ENCODE measurements around the gene DAAM1.

DAAM1 gene

DNA sequence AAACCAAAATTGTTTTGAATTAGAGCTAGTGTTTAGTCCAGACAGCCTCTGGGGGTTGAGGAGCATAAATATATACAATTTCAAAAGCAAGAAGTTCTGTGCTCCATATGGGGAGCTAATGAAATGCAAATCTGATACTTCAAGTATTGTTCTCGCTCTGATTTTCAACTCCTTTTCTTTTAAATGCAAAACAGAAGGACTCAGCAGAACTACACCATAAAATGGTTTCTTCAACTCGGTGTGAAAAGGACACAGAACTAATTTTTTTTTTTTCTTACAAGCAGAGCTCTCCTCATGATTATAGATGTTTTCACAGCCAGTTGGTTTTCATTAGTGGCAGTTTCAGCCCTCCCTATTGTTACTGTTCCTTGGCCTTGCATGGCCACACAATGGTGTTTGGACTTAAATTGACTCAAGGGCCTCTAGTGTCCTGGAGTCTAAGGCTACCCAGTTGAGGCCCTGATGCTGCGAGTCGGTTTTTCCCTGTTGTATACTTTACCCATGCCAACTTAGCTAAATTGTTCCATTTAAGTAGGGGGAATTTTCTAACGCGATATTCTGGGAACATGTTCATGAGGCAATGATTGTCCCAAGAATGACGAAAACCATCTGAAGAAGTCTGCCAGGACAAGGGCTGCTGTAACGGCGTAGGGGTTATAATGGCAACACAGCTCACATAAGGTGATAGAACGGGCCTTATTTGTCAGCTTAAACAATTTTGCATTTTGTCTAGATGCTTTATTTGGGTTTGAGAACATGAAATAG, 156.4 kb downstream of the DAAM1 start:
- DNase-seq = no peak

DNA sequence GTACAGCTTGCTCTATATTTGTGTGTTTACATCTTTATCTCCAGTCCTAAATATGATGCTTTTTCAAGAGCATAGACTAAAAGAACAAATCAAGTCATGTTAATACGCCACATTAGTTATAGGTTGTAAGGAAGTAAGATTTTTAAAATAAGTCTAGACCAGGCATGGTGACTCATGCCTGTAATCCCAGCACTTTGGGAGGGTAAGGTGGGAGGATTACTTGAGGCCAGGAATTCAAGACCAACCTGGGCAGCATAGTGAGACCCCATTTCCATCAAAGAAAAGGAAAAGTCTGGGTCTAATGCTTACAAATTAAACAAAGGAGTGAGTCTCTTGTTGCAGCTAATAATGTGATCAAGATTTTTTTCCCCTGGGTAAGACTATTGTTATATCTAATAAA, 157.9 kb downstream of the DAAM1 start:
- no peak for DNase-seq

DNA sequence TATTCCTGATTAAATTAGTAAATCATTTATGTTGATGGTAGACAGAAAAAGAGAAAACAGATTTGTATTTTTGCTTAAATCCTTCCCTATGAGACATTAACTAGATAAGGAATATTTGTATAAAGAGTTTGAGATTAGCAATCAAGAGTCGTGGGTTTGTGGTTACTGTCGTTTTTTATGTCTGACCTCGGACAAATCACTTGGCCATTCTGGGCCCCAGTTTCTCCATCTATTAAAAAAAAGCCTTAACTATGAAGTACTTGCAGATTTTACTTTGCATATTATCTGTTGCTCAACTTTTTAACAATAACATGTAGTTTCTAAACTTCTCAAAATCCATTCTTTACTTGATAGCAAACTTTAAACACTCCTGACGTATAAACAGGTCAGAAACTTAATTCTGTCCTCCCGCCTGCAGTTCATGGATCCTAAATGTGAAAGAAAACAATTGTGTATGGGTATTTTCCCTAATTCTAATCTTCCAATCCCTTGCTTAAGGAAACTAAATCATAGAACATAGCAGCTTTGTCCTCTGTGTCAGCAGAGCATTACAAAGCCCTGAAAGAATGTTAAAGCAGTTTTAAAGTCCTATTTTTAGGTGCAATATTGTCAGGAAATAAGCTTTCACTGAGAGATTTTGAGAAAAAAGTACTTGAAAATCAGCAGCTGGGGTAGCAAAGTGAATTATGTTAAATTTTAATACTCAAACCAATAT, 158.5 kb downstream of the DAAM1 start:
- DNase-seq = no peak

DNA sequence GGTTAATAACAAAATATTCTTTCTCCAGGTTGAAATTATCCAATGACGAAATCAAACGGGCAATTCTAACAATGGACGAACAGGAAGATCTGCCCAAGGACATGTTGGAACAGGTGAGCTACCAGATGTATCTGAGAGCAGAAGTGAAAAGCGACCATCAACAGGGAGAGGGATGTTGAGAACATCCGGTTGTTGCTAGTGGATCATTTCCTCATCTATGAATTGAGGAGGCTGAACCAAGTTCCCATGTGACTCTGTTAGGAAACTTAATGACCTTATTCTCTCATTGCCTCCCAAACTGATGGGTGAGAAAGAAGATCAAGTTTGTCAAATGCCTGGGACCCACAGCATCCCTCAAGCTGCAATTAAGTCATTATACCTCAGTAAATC, 159.0 kb downstream of the DAAM1 start:
- no peak for DNase-seq

DNA sequence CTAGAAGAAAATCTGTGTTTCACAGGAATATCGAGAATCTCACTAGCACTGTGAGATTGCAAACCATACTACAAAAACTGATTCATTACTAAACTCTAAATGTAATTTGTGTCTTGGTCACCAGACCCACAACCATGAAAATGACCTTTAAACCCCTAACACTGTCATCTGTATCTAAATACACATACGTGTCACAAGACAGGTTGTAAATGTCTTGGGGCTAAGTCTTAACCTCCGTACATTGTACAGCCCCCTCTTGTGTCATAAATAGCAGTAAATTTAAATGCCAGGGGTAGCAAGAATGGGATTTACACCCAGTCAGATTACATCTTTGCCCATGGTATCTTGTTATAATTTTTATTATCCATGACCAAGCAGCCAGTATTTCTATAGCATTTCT, 159.4 kb downstream of the DAAM1 start:
- DNase-seq = no peak

DNA sequence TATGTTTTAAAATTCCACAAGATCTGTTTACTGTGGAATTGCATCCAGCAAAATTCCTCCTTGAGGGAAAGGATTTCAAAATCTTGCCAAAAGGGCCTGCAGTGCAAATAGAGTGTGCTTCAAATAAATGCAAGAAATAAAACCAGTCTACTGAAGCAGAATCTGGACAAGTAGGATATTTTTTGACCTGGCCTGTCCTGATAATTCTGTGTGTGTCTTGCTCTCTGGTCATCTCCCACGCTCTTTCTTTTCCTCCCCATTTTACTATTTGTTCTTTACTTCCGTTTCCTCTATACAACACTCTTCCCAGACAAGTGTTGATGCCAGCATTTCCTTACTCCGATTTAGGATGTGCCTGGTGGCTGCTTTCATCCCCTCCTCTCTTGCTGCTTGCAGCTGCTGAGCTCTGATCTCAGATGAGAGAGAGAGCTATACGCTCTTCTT, 160.8 kb downstream of the DAAM1 start:
- no peak for DNase-seq

DNA sequence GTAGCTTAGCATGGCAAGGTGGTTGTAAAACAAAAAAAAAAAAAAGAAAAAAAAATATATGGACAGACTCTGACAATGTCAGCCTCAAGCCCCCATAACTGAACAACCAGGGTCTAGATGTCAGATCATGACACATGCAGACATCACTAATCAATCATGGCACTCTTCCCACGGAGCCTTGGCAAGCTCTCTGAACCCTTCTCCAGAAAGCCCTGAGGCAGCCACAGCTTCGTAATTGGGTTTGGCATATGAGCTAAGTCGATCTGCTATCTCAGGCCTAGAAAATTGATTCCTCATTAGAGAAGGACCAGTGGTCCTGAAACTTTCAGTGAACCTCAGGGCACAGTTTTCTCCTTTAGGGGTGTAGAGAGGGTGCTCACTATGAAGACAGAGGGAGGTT, 164.5 kb downstream of the DAAM1 start:
- no peak for DNase-seq

DNA sequence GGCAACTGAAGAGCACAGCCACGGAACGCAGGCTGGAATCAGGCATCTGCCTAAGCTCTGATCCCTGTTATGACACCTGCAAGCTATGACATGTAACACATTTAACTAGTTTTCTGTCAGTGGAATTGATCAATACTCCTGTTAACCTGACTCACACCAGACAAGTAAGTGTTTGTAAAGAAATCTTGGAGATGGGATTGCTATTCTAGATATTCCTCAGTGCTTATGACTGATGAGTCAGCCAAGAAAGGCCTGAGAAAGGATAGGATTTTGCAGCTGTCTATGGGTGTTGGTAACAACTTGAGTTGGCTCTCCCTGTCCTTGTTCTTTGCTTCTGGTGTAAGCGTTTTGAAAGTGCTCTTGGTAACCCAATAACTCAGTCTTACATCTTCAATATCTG, 166.2 kb downstream of the DAAM1 start:
- DNase-seq = no peak

DNA sequence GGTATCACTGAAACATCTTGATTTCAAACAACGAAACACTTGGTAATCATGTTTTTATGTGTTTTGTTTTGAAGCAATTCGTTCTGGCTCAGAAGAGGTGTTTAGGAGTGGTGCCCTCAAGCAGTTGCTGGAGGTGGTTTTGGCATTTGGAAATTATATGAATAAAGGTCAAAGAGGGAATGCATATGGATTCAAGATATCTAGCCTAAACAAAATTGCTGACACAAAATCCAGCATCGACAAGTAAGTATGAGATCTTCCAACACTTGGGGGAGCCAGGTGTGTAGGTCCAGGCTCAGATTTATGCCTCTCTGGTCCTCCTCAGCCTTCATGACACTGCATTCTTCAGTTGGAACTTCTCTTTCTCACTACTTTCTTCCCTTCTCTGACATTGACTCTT, 166.6 kb downstream of the DAAM1 start:
- no peak for DNase-seq

DNA sequence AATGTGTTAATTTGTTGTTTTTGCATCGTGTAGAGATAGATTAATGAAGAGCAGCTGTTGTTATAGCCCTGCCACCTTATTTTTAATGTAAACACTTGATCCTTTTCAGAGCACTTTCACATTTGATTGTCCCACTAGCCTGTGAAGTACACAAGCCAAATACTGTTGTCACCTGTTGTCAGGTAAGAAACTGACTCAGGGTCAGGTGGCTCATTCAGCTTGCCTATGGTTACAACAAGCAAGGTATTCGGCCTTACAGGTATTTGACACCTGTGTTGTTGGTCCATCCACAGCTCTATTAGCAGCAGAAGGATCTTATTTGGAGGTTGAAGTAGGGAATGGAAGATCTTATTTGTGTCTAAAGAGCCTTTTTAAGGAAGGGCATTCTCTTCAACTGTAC, 167.8 kb downstream of the DAAM1 start:
- DNase-seq = no peak

DNA sequence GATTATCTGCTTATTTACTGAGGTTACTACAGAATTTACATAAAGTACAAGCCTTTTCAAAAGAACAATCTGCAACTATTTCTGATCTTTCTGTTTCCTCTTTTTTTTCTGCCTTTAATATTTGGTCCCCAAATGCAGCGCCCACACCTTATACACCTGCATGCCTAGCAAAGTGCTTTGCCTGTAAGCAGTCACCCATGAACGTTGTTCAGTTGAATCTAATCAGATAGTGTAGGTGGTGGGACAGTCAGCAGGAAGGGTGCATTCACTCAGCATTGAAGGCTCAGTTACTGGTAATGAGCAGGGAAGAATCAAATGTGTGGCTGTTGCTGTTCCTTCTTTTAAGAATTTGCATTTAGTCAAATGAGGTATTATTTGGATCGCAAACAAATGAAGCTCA, 168.3 kb downstream of the DAAM1 start:
- DNase-seq = no peak

DNA sequence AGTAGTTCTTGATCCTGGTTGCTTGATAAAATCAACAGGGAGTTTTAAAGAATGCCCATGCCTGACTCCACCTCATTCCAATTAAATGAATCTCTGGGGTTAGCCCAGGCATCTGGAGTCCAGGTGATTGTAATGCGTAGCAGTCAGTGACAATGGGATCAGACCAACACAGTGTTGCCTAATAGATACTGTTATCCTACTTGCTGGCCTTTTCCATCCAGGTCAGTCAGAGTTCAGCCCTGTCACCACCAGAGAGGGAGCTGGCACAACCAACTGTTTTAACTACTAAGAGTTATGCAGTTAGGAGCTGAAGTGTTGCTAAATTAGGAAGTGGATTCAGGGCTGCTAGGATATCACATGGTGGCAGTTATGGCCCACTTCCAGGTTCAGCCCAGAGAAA, 169.6 kb downstream of the DAAM1 start:
- DNase-seq = no peak

DNA sequence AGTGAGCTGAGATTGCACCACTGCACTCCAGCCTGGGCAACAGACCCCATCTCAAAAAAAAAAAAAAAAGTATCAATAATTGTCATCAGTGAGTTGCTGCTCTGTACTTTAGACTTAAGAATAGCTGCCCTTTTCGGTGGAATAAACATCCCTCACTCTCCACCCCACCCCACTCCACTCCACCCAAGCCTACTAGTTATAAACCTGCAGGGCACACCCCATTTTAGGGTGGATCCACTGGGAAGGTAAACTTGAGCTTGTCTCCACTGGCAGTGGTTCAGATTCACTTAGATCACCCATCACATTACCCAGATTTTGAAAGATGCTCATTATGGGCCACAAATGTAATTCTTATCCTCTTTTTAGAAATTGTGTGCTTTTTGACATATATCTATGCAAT, 170.3 kb downstream of the DAAM1 start:
- no peak for DNase-seq

DNA sequence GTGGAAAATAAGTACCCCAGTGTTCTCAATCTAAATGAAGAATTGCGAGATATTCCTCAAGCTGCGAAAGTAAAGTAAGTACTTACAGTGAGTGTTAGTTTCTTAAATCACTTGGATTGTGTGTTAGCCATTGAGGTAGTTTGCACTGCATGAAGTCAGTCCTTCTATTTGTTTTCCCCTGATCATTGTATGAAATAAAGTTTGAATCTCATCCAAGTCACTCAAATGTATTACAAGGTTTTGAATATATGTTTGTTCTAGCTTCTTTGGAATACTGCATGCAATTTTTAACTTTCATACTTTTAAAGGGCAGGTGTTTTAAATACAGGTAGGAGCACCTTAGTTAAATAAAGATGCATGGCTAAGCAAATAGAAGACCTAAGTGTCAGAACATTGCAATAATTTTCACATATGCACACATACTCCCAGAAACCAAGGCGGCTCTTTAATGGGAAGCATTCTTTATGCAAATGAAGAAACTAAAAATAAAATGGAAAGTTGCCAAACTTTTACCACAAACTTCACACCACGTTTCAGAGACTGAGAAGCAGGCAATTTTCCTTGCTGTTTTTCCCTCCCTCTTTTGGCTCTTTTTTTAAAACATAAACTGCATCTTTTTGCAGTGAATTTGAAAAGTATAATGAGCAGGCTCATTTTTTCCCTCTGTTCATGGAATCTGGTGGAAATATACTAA, 171.1 kb downstream of the DAAM1 start:
- DNase-seq = no peak

DNA sequence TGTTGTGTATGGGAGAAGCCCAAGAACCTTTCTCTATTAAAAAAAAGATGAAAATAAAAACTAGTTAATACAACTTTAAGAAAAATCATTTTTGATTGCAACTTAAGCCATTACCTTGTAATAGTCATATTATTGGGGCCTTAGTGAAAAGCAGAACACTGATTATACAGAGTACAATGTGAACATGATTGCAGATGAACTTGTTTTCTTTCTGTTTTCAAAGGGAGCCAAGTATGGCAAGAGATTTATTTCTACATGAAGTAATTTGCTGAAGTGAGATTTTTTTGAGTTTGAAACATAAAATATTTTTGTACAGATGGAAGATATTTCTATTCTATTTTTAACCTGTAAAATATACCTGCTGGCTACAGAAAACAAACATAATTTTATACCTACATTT, 171.8 kb downstream of the DAAM1 start:
- DNase-seq = no peak

DNA sequence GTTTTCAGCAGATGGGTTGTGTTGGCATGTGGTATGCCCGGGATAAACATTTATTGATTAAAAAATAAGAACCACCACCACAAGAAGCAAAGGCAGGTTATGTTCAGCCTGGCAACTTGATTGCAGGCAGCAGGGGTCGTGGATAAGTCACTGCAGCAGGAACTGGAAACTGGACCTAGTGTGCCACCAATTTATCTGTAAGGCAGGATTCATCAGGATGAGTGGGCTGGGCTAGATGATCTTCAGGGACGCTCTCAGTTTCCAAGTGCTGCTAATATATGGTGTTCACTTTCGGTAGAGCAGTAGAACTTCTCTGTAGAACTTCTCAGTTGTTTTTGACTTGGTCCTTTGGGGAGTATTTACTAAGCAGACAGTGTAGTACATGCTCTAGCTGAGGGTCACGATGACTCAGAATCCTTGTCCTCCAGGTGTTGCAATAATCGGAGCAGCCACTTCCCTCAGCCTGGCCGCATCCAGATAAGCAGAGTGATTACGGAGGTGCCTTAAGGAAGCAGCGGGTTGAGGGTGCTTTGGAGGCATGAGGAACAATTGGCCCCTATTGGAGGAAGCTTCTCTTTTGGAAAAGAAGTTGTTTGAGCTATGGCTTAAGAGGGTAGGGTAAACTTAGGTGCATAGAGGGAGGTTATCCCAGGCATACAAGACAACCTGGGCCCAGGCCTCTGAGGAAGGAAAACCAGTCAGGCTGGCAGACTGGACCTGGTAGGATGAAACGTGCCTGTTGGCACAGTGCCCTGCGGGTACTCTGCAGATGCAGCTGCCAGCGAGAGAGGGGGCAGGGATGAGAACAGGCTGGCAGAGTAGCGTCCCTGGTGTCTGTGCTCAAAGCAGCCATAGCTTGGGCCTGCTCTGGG, 172.7 kb downstream of the DAAM1 start:
- no peak for DNase-seq

DNA sequence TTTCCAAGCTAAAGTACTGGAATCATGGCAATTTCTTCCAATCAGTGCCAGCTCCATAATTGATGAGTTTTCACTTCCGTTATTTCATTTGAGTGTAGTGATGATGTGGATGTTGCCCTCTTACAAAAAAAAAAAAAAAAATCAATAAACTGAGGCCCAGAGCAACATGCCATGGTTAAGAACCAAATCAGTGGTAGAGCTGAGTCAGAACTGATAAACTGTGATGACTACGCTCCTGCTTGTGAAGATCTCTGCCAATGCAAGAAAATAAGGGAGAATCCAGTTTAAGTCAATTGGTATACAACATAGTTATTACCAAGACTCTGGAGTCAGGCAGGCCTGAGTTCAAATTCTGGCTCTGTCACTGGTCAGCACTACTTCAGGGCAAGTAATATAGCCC, 174.0 kb downstream of the DAAM1 start:
- DNase-seq = no peak

DNA sequence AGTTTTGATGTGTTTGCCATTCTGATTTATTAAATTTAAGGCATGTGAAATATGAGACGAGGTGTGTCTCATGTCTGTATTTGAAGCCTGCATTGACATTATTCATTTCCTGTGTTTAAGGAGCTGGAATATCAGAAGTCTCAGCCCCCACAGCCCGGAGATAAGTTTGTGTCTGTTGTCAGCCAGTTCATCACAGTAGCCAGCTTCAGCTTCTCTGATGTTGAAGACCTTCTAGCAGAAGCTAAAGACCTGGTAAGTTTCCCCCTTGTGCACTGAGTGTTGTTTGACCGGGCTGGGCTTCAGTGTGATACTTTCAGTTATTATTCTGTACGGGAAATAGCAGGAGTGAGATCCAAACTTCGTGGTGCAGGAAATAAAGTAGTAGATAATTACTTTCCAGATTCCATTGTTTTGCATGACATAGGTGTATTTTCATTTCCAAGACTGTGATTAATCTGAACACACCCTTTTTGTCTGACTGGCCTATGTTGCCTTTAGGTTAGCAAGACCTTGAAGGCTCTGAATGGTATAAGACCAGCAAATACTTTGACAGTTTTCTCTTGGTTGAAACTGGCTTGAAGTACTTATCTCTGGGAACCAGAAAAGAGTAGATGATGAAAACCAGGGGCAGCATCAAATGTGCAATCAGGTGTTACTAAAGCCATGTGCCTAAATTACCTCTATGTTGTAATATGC, 175.2 kb downstream of the DAAM1 start:
- DNase-seq = no peak

DNA sequence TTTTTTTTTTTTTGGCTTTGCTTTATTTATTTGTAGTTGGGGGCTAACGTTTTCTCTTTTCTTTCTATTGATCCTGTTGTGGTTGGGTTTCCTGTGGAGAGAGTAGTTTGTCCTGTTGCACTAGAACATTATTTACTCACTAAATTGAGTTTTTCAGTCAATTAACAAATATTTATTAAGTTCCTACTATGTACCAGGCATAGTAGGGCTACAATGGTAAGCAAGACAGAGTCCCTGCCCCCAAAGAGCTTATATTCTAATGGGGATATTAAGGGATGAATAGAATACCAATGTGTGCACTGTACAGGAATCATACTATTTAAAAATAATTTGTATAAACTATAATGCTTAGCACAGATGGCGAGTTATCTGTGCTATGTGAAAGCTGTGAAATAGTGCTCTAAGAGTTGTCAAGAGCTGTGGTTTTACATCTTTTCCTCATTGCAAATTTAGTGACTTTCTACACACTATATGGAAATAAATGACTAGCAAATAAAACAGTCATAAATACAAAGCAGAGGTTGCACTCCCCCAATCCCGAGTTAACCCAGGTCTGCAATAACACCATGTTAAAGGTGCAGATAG, 181.8 kb downstream of the DAAM1 start:
- DNase-seq = no peak

DNA sequence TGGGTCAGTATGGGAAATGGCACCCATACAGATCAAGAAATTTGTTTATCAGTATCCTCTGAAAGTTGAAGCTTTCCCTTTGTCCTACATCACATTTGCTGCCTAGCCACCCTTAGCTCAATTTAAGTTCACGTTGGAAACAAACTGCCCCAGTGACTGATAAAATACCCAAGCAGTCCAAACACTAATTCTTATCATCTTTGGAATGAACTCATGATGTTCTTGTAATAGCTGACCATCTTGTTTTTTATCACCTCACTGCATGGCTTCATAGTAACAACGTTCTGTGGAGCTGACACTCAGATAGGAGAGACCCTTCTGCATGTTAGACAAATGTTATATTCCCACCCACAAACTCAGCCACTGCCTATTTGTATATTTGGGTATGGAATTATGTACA, 183.3 kb downstream of the DAAM1 start:
- no peak for DNase-seq

DNA sequence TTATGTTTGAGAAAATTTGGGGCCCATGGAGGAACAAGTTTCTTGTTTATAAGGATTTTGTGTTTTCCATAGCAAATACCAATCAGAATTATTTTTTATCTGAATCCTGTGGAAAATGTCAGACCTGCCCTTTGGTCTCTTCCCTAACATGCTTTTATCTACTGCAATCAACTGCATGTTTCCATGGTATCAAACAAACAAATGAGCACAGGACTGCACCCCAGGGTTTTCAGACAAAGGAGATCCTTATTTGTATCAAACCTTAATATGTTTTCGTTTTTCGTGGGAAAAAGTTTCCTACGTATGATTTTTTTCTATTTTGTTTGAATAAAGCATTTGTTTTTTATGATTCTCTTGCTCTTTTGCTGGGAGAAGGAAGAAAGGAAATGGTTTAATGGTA, 185.6 kb downstream of the DAAM1 start:
- no peak for DNase-seq

DNA sequence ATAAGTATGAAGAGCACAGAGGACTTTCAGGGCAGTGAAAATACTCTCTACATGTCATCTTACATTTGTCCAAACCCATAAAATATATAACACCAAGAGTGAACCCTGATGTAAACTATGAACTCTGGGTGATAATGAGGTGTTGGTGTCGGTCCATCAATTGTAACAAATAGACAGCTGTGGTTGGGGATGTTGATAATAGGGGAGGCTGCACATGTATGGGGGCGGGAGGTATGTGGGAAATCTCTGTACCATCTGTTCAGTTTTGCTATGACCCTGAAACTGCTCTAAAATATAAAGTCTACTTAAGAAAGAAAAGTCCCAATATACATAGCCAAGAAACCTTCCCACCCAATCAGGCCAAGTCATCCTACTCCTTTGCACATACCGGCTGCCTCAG, 188.2 kb downstream of the DAAM1 start:
- no peak for DNase-seq
